ENCODE results near the gene DPP6. TPM values are rescaled to one million over a fixed set of nuclear protein-coding genes. Genes with fewer than 3 reads are reported as not detected.

DPP6 gene
- total RNA-seq, 1 experiment from 2014 or later, result not detected

- Histone ChIP-seq H4K20me1 (ENCODE audit: insufficient read depth) (no peaks in the 10 kb centered on the region; the same call in 1 of the 2 replicates), H3K36me3 (ENCODE audit: low read depth) (no peaks in the 10 kb centered on the region), H3K27me3 (ENCODE audit: insufficient read depth, low read depth) (peaks cover 73% of the 10 kb centered on the region), H3F3A (ENCODE audit: insufficient read depth, low read depth) (no peaks in the 10 kb centered on the region), H3K4me1 (replicated peaks; ENCODE audit: insufficient read depth) (no peaks in the 10 kb centered on the region), H2AFZ (no peak overlapping the region), H3K4me3 (no peak overlapping the region), H3K79me2 (ENCODE audit: low read depth) (no peaks in the 10 kb centered on the region), H3K9me2 (ENCODE audit: insufficient read depth) (0 out of 2 replicates have a peak, but pooled peaks cover 4% of the 10 kb centered on the region), H3K4me2 (no peak overlapping the region), H3K9me3 (ENCODE audit: insufficient read depth, low read depth) (no peaks in the 10 kb centered on the region), H3K27ac (no peak overlapping the region)
- TF ChIP-seq CTCF (conservative IDR thresholded peaks at IDR 0.05), result no peak
- TF ChIP-seq EZH2 (IDR thresholded peaks at IDR 0.05; ENCODE audit: low read depth), result no peak
- intact Hi-C loops (cut with micrococcal nuclease; ENCODE audit: unreplicated experiment), result no loop called here
- ChIA-PET POLR2A (ENCODE audit: unreplicated experiment) (no interaction called here), CTCF (no interaction called here)
- no TSS peak for BruUV-seq (replicated peaks)
- no peak for DNase-seq
Measured at GRCh38 chr7:154390961-154391360, 338.8 kb downstream of the DPP6 start.

GRCh38 chr7:154394804-154395203 is 342.6 kb downstream of the DPP6 start:
- Histone ChIP-seq H3K27me3 (ENCODE audit: insufficient read depth, low read depth) (peaks cover 47% of the 10 kb centered on the region), H3K9me2 (ENCODE audit: insufficient read depth) (0 out of 2 replicates have a peak, but pooled peaks cover 4% of the 10 kb centered on the region), H3K4me3 (no peak overlapping the region), H3K4me2 (no peak overlapping the region), H3F3A (ENCODE audit: insufficient read depth, low read depth) (no peaks in the 10 kb centered on the region), H3K79me2 (ENCODE audit: low read depth) (no peaks in the 10 kb centered on the region), H3K4me1 (replicated peaks; ENCODE audit: insufficient read depth) (no peaks in the 10 kb centered on the region), H3K9me3 (ENCODE audit: insufficient read depth, low read depth) (no peaks in the 10 kb centered on the region), H4K20me1 (ENCODE audit: insufficient read depth) (no peaks in the 10 kb centered on the region), H3K27ac (no peak overlapping the region), H3K36me3 (ENCODE audit: low read depth) (no peaks in the 10 kb centered on the region), H2AFZ (no peak overlapping the region)
- TF ChIP-seq EZH2 (IDR thresholded peaks at IDR 0.05; ENCODE audit: low read depth), result no peak
- no peak for TF ChIP-seq CTCF (conservative IDR thresholded peaks at IDR 0.05)
- POLR2A ChIA-PET (ENCODE audit: unreplicated experiment), result no interaction called here
- no peak for DNase-seq
- BruUV-seq (replicated peaks), result no TSS peak
- intact Hi-C loops (cut with micrococcal nuclease; ENCODE audit: unreplicated experiment), result no loop called here
- CTCF ChIA-PET, result no interaction called here

GRCh38 chr7:154406312-154406711 is 354.1 kb downstream of the DPP6 start:
- no peak overlapping the region for H3K4me3 ChIP-seq
- intact Hi-C loops (cut with micrococcal nuclease; ENCODE audit: unreplicated experiment), result no loop called here

More at GRCh38 chr7:154406312-154406711, 354.1 kb downstream of the DPP6 start:
- Histone ChIP-seq H3K9me2 (ENCODE audit: insufficient read depth) (no peaks in the 10 kb centered on the region), H3F3A (ENCODE audit: insufficient read depth, low read depth) (no peaks in the 10 kb centered on the region), H2AFZ (no peak overlapping the region), H3K79me2 (ENCODE audit: low read depth) (no peaks in the 10 kb centered on the region), H3K4me2 (no peak overlapping the region), H3K27ac (no peak overlapping the region), H3K36me3 (ENCODE audit: low read depth) (no peaks in the 10 kb centered on the region), H3K27me3 (ENCODE audit: insufficient read depth, low read depth) (0 out of 2 replicates have a peak, but pooled peaks cover 8% of the 10 kb centered on the region), H3K4me1 (replicated peaks; ENCODE audit: insufficient read depth) (no peaks in the 10 kb centered on the region), H3K9me3 (ENCODE audit: insufficient read depth, low read depth) (no peaks in the 10 kb centered on the region), H4K20me1 (ENCODE audit: insufficient read depth) (no peaks in the 10 kb centered on the region; the same call in 1 of the 2 replicates)
- ChIA-PET CTCF (no interaction called here), POLR2A (ENCODE audit: unreplicated experiment) (no interaction called here)
- no peak for TF ChIP-seq CTCF (conservative IDR thresholded peaks at IDR 0.05)
- TF ChIP-seq EZH2 (IDR thresholded peaks at IDR 0.05; ENCODE audit: low read depth), result no peak
- BruUV-seq (replicated peaks), result no TSS peak
- no peak for DNase-seq
